GM19099 (cell line): ENCODE data around the gene GNAL.

Experiments
- POLR2A ChIP-seq: IDR thresholded peaks from 3 replicates; pipeline ENCODE4 v1.6.1; 2011; ENCODE audit warnings: low read depth; ENCODE audit not compliant: insufficient read length; ENCODE audit errors: extremely low read depth

Gene GNAL

DNA sequence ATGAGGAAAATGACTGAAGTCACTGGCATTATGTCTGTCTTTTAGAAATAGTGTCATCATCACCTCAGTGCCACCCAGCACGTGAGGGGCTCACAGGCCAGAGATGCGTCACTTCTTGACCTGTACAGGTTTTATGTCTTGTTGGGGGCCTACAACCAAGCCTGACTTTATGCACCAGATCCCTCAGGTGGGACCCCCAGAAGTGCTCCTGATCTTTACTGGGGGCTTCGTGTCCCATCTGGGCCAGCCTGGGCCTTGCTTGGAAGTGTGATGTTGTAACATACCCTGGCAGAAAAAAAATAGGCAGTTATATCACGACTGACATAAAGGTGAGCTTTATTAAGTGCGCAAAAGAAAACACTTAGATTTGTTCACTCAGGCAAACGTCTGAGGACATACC lies 21.5 kb upstream of the GNAL start:
- no peak for TF ChIP-seq POLR2A

DNA sequence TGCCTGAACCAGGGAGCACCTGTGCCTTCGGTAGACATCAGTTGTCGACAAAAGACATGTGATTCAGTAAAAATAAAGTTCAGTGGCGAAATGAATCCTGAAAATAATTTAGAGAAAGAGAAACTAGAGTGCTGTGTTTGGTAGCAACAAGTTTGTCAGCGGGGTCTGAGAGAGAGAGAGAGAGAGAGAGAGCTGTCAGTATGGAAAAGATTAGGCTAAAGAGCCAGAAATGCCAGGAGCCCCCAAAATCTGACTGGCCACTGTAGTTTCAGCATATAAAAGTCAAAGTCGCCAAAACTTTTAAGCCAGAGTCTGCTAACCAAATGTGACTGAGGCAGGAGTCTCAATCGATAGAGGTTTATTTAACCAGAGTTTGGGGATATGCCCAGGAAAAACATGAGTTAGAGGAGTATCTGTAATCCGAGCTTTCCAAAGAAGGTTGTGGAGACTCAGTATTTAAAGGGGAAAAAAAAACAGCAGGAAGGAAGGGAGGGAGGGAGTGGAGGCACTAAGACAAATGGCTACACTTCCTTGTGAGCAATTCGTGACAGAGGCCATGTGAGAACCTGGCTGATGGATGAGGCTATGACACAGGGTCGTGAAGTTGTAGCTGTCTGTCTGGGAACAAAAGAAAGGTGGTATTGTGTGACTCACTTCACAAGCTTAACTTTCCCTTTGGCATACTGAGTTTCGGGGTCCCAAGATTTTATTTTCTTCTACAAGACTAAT lies 20.5 kb upstream of the GNAL start:
- TF ChIP-seq POLR2A: no peak

DNA sequence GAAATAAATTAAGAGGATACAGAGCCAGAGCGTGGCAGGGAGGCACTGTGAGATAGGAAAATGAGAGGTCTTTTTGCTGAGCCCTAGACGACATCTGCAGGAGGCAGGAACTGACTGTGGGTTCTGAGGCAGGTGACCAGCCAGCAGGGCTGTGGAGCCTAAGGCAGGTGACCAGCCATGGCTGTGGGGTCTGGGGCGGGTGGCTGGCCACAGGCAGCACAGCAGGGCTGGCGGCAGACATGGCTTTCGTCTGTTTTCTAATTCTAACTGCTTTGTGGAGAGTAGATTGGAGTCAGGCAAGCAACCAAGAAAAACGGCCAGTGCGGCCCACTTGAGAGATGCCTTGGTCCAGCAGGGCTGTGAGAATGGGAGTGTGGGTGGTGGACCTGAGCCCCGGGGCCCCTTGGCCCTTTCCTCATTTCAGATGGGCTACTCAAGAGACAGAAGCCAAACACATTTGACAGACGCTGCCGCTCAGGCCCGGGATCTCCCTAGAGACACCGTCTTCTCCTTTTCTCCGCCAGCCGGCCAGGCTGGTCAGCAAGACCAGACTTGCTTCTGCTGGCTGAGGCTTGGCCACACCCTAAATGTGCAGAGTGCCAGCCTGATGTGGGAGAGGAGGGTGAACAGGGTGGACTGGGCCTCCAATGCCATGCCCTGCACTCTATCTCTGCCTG lies 19.7 kb upstream of the GNAL start:
- TF ChIP-seq POLR2A: no peak

DNA sequence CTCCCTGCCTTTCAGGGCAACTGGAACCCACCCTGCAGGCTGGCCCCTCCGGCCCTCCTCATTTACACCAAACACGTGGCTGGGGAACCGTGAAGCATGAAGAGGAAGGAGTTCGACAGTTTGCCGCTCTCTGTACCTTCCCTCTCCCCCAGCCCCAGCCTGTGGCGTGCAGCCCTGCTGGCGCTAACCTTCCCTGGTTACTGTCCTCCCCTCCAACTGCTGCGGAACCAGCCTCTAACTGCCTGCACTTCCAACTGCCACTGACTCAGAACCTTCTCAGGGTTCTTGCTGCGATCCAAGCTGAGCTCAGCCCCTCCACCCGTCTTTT lies 19.2 kb upstream of the GNAL start:
- no peak for TF ChIP-seq POLR2A

DNA sequence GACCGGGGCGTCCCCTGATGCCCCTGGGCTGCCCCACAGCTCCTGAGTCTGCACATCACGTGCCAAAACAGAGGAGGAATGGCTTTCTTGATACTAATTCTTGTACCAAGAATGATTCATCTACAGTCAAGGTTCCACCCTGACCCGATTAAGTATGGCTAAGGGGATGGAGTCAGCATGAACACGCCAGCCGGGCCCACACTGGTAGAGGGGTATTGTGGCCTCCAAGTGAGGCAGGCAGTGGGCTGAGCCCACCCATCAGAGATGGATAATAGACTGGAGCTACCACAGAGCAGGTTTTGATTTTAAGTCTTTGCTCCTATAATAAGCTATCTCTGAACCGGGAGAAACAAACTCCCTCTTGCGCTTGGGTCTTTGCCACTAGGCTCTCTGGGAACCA lies 17.9 kb upstream of the GNAL start:
- TF ChIP-seq POLR2A: no peak

DNA sequence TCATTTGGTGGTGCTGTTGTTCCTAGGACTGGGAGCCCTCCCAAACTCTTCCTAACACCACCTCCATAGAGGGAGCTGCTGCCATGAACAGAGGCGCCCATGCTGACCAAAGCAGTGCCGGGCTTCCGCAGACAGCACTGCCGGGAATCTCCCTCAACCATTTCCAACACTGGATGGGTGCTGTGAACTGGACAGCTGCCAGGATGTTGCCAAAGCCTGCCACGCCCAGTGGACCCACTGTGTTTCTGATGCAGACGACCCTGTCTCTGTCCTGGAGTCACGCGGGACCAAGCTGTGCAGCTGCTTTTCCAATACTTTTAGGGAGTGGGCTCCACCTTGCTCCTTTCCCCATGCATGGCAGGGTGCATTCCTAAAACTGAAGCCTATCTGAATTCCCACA lies 16.9 kb upstream of the GNAL start:
- TF ChIP-seq POLR2A: no peak

DNA sequence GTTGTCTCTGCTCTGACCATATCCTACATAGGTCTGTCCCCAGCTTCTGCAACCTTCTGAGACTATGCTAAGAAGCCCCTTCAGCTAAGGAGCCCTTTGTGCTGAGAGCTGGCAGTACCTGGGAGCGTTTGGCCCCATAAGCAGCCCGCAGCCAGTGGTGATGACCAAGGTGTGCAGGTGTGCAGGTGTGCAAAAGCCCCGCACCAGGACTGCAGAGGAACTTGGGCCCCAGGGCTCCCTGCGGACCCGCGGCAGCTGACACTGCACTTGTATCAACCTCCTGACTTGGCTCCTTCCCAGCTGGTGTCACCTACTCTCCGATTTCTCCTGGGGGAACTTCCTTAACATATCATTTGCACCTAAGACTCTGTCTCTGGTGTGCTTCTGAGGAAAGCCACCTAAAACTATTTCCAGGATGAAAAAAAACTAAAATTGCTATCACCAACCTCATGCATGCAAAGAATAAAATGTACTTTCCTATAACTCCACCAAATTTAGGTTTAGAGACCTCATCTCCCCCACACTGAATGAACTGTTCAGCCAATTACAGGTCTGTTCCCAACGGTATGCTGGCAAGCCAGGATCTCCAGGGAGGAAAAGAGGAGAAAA lies 16.1 kb upstream of the GNAL start:
- no peak for TF ChIP-seq POLR2A

DNA sequence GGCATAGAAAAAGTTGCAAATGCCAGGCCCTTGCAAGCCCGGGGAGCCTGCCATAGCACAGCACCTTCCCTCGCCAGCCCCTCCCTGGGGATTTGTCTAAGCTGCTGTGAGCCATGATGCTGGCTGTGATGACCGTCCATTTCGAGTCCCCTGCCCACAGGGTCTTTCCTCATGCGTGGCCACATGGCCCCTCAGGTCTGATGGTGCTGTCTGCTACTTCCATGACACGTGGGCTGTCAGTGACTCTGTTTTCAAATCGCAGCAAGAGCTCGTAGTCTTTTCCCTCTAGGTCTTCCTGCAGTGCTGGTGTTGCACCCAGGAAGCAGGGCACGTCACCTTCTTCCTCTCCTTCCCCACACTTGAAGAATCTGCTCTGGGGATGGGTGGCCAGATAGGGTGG lies 15.5 kb upstream of the GNAL start:
- no peak for TF ChIP-seq POLR2A

DNA sequence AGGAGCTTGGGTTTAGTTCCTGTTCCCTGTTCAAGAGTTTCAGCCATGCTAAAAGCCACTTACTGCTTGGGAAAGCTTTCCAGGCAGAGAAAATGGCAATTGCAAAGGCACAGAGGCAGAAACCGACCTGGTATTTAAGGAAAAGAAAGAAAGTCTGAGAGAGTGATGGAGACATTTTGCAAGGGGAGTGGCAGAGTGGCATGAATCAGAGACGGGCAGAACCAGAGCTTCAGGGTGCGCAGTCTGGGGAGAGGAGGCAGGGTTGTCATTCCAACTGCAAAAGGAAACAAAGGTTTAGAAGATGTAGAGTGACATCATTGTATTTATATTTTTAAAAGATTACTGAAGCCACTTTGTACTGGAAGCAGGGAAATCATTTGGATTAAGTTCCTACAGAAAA lies 14.9 kb upstream of the GNAL start:
- no peak for TF ChIP-seq POLR2A

DNA sequence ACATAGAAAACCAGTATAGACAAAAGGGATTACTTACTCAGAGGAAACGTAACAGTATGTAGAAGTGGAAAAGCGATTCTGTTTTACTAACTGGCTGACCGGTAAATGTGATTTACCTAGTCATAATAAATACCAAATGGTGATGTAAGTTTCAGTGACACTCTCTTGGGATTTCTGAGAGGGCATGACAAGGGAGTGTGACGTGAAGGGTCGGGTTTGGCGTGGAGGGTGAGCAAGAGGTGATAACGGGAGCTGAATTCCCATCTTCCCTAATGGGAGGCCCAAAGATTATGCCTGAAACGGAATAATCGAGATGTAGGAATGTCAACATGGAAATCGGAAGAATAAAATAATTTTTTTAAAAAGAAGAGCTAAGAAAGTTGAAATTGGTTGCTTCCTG lies 12.7 kb upstream of the GNAL start:
- TF ChIP-seq POLR2A: no peak

DNA sequence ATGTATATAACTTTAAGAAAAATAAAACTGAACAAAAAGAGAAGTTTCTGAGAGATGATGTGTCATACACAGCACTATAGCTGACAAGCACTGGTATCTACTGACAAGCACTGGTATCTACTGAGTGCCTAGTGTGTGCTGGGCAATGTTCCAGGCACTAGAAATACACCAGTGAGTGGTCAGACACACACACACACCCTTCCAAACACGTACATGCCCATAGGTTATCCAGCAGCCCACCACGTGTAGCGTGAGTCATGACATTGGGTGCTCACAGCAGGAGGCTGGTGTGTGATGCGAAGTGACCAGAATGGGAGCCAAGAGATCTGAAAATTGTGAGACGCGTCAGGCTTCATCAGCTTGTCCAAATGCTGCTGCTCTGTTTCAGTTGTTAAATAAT lies 12.2 kb upstream of the GNAL start:
- no peak for TF ChIP-seq POLR2A

DNA sequence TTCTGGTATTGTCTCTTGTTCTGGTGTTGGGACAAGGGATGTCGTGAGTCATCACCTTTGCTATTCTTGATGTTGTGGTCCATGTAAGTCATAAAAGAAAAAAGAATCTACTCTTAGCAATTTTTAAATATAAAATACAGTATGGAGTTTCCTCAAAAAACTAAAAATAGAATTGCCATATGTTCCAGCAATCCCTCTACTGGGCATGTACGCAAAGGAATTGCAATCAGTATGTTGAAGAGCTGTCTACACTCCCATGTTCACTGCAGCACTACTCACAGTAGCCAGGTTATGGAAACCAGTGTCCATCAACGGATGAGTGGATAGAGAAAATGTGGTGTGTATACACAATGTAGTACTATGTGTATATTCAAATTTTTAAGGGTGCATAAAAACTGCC lies 10.9 kb upstream of the GNAL start:
- TF ChIP-seq POLR2A: no peak

DNA sequence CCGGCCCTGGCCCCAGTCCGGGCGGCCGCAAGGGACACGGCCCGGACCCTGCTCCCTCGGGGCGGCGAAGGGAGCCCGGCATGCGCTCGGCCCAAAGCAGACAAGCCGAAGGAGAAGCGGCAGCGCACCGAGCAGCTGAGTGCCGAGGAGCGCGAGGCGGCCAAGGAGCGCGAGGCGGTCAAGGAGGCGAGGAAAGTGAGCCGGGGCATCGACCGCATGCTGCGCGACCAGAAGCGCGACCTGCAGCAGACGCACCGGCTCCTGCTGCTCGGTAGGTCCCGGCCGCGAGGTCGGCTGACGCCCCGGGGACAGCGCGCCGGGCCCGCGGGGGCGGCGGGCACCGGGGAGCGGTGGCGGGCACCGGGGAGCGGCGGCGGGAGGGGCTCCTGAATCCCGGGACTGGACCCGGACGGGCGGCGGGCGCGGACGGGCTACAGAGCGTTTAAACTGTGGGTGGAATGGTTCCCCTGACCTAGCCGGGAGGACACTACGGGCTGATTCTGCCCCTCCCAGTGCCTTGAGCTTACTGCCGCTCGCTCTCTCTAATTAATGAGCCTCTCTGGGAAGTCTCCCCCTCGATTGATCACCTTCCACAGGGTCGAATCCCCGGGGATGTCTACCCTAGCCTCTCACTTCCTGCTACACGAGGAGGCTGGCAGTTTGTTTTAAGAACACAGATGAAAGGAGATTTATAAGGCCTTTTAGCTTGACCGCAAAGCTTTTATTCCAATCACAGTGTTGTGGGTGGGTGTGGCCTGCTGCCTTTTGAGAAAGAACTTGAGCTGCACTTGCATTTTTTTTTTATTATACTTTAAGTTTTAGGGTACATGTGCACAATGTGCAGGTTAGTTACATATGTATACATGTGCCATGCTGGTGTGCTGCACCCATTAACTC lies 853 bp downstream of the GNAL start:
- TF ChIP-seq POLR2A: no peak

DNA sequence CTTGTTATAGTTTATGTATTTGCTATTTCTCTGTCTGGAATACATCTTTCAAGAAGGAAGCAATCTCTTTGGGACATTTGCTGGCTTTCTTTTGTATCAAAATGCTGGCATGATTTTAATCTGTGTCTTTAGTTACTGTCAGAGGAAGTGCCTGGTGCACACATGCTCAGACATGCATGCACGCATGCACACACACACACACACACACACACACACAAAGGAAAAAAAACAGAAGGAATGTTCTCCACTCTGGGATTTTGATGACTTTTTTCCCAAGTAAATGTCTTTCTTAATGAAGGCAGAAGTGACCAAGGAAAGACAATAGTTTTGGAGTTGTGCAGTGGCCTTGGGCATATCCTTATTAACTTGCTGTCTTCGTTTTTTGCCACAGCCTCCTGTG lies 6.7 kb downstream of the GNAL start:
- no peak for TF ChIP-seq POLR2A

DNA sequence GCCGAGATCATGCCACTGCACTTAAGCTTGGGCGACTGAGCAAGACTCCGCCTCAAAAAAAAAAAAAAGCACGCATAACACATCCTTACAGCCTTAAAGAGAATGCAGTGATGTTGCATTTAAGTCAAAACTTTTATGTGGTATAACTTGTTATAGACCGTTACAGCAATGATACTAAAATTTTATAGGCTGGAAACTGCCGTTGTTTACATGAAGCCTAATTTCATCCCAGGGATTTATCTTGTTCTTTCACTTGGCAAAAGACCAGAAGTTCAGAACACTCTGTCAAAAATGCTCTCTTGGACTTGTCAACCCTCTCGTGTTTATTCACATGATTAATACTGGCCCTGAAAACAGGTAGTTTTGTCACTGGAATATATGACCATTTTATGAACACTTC lies 7.4 kb downstream of the GNAL start:
- TF ChIP-seq POLR2A: no peak

DNA sequence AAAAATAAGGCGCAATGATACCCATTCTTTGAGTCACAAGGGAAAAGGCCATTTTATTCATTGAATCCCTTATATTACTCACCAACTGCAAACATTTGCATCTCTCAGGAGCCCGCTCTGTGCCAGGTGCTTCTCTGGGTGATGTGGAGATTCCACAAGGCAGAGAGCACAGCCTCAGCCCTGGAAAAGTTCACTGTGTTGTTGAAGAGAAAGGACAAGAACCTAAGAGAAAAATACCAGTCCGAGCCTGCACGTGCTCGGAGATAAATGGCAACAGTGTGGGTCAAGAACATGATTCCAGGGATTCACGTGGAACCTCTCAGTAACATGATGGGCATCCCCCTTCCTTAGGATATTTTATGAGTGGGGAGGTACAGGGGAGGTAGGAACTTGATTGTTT lies 11.8 kb downstream of the GNAL start:
- TF ChIP-seq POLR2A: no peak

DNA sequence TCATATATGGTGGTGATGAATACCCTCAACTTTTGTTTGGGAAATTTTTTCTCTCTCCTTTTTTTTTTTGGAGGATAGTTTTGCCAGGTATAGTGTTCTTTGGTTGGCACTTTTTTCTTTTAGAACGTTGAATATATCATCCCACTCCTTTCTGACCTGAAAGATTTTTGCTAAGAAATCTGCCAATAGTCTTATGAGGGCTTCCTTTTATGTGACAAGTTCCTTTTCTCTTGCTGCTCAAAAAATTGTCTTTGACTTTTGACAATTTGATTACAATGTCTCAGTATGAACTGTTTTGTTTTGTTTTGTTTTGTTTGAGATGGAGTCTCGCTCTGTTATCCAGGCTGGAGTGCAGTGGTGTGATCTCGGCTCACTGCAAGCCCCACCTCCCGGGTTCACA lies 21.5 kb downstream of the GNAL start:
- no peak for TF ChIP-seq POLR2A
